OCI-LY7 (cell line): ENCODE data around the gene ARHGAP24.

Source experiments
- CTCF ChIP-seq: fragments of 200-600 bp; sonication (generic); conservative IDR thresholded peaks from 2 replicates; pipeline ENCODE4 v1.5.1; 2014; ENCODE audit warnings: mild to moderate bottlenecking, antibody characterized with exemption, low read length, moderate library complexity, mixed read lengths
- EZH2phosphoT487 ChIP-seq: fragments of 200-600 bp; sonication (generic); IDR thresholded peaks from 2 replicates; pipeline ENCODE4 v1.6.1; 2018; ENCODE audit warnings: low read depth, borderline replicate concordance, mild to moderate bottlenecking, mixed run types, antibody characterized with exemption, low read length, moderate library complexity, mixed read lengths

DNA sequence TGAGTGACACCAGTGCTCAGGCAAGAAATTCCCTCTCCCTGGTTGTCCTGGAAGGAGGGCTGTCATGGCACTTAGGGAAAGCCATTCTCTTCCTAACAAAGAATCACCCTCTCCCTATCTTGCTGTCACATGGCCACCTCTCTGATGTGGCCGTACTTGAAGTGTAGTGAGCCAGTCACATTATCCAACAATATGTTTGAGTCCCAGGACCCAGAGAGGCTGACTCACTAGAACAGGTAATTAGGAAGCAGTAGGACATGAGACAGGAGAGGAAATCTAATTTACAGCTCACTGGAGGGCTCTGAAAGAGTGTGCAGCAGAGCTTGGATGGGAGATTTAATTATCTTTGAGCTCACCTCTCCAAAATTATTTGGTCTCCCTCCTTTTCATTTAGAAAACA lies 299.1 kb downstream of the ARHGAP24 start:
- no peak for TF ChIP-seq CTCF
- TF ChIP-seq EZH2phosphoT487 = no peak
